Brain microvascular endothelial cell (primary cell): ENCODE results near the gene ECT2L.

ENCODE experiments used
- DNase-seq: peaks from one replicate; pipeline ENCODE4 v3.0.0-alpha.2; 2020
- H3K27ac ChIP-seq: fragments of 250-450 bp; sonication (Bioruptor Pico); 2 replicates; pipeline ENCODE4 v1.5.1; 2020; ENCODE audit warnings: mild to moderate bottlenecking, moderate library complexity
- H3K27me3 ChIP-seq: fragments of 250-450 bp; sonication (Bioruptor Pico); replicated peaks from 2 replicates; pipeline ENCODE4 v1.5.1; 2020; ENCODE audit warnings: mild to moderate bottlenecking
- H3K36me3 ChIP-seq: fragments of 250-450 bp; sonication (Bioruptor Pico); replicated peaks from 2 replicates; pipeline ENCODE4 v1.5.1; 2020; ENCODE audit warnings: mild to moderate bottlenecking
- H3K4me3 ChIP-seq: 2 replicates; pipeline ENCODE4 v1.5.1; 2011; ENCODE audit warnings: low read depth, mild to moderate bottlenecking, control low read depth, low read length, moderate library complexity
- in situ Hi-C: cut with HindIII; loops from 2 replicates; pipeline ENCODE4 v1.10.0; 2017; ENCODE audit warnings: low sequenced_read_pairs, low pct_ligation_motif_present
- TF ChIP-seq, protein P1 (sequence below): IDR thresholded peaks from 2 replicates; pipeline ENCODE4 v1.5.1; 2011; ENCODE audit warnings: low read depth, mild to moderate bottlenecking, moderate library complexity, low read length, control low read depth, inconsistent platforms; ENCODE audit errors: missing control alignments

The ECT2L gene

DNA sequence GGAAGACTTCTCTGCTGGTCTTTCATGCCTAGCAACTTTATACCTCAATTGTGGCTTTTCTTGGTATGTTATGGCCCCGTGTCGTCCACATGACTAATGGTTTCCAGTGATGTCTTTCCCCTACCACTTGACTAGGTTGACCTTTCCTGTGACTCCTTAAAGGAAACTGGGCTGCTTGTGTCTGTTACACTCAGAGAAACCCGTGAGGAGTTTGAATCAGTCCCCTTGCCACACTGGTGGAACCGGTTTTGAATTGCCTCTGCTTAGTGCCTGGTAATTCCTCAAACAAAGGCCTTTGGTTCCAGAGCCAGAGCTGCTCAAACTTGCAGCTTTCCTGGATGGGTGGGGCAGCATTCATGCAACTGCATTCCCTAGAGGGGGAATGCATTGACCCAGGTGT is 21.9 kb downstream of the ECT2L start:
- H3K27ac ChIP-seq: peak overlapping the region; percentile 49
- no peaks in the 10 kb centered on the region for H3K36me3 ChIP-seq
- DNase-seq: peak; percentile 84
- no peak overlapping the region for H3K4me3 ChIP-seq
- no peaks in the 10 kb centered on the region for H3K27me3 ChIP-seq
- TF ChIP-seq, protein P1, sequence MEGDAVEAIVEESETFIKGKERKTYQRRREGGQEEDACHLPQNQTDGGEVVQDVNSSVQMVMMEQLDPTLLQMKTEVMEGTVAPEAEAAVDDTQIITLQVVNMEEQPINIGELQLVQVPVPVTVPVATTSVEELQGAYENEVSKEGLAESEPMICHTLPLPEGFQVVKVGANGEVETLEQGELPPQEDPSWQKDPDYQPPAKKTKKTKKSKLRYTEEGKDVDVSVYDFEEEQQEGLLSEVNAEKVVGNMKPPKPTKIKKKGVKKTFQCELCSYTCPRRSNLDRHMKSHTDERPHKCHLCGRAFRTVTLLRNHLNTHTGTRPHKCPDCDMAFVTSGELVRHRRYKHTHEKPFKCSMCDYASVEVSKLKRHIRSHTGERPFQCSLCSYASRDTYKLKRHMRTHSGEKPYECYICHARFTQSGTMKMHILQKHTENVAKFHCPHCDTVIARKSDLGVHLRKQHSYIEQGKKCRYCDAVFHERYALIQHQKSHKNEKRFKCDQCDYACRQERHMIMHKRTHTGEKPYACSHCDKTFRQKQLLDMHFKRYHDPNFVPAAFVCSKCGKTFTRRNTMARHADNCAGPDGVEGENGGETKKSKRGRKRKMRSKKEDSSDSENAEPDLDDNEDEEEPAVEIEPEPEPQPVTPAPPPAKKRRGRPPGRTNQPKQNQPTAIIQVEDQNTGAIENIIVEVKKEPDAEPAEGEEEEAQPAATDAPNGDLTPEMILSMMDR: no peak
- in situ Hi-C loops: no loop called here

DNA sequence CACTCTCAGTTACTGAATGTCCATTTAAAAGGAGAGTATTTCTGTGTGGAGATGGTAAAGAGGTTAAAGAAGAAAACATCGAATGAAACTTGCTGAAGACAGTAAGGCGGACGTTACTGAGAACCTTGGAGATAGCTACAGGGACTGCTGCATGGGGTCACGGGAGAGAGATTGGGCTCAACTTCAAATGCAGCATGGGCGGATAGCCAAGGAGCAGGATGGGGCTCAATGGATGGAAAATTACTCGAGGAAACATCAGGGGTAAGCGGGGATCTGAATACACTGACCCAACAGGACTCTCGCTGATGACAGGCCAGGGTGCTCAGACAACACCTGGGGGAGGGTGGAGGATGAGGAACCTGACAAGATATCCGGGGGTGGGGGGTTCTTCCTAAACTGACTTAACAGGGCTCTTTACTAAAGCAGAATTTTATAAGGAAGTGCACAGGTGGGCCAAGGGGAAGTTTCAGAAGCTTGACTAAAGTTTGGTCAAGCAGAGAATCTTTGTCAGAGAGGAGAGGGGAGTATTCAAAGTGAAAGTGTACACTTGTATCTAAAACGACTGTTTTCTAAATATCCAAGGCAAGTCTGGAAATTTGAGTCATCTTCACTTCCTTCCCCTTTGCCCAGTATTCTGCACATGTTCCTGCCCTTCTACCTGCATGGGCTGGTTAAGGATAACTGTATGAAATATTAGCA is 22.8 kb downstream of the ECT2L start:
- Histone ChIP-seq H3K27me3 (no peaks in the 10 kb centered on the region), H3K4me3 (no peak overlapping the region), H3K27ac (no peak overlapping the region), H3K36me3 (no peaks in the 10 kb centered on the region)
- in situ Hi-C loops: no loop called here
- TF ChIP-seq, protein P1: no peak
- DNase-seq: no peak

DNA sequence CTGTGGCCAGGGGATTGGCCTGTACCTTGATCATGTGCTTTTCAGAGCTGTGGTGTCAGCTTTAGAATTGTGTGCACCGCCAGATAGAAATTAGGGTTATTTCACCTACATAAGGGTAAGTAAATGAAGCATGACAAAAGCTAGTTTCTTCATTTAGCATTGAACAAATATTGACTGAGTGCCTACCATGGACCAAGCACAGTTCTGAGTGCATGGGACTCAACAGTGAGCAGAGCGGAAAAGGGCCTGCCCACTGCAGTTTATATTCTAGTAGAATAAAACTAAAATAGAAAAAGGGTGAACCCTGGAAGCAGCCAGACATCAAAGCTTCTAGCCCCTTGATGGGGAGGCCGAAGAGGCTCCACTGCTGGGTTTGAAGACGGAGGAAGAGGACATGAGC is 25.6 kb downstream of the ECT2L start:
- in situ Hi-C loops: no loop called here
- Histone ChIP-seq H3K27me3 (no peaks in the 10 kb centered on the region), H3K4me3 (no peak overlapping the region), H3K36me3 (no peaks in the 10 kb centered on the region), H3K27ac (no peak overlapping the region)
- TF ChIP-seq, protein P1: no peak
- no peak for DNase-seq

DNA sequence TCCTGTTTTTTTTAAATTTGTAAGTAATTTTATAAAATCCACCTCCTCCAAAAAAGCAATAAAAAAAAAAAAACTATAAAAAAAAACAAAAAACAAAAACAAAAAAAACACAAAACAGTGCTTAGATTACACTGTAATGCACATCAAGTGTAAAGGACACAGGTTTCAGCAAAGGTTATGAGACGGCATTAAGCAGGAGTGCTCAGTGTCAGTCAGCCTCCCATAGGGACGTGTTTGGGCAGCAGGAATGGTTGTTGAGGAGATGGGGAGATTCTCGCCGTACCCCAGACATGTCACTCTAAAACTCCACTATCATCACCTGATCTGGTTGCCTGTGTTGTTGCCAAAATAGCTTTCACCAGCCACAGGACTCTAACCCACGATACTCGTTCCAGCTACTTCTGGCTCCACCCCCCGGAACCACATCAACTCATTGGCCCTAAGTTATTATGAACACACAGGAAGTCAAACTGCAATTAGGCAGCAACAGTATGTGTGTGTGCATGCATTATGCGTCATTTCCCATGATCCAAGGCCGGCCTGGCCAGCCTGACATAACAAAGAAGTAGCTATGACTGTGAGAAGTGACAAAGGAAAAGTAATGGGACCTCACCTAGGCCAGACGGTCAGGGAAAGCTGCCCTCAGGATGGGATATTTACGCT is 28.7 kb downstream of the ECT2L start:
- in situ Hi-C loops: no loop called here
- Histone ChIP-seq H3K36me3 (no peaks in the 10 kb centered on the region), H3K27me3 (no peaks in the 10 kb centered on the region), H3K4me3 (no peak overlapping the region), H3K27ac (no peak overlapping the region)
- DNase-seq: no peak
- TF ChIP-seq, protein P1: no peak

DNA sequence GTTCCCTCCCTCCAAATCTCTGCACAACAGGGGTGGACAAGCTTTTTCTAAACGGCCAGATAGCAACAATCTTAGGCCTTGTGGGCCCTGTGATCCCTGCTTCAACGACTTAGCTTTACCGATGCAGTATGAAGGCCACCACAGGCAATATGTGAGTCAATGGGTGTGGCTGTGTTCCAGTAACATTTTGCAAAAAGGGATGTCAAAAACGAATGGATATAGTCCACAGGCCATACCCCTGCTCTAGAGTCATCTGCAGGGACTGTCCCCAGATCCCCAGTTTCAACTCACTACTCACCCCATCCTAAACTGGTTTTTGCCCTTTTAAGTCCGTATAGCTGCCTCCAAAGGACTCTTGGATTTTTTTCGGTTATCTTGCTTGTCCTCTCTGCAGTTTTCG is 34.4 kb downstream of the ECT2L start:
- Histone ChIP-seq H3K27ac (no peak overlapping the region), H3K4me3 (no peak overlapping the region), H3K36me3 (no peaks in the 10 kb centered on the region), H3K27me3 (no peaks in the 10 kb centered on the region)
- TF ChIP-seq, protein P1: no peak
- in situ Hi-C loops: no loop called here
- DNase-seq: no peak
